Right atrium auricular region (tissue), 2 donors: ENCODE measurements around the gene KLHL40. TPM values are rescaled to one million over a fixed set of nuclear protein-coding genes. Genes with fewer than 3 reads are reported as not detected.

Source experiments
- DNase-seq: peaks from one replicate; pipeline ENCODE4 v3.0.0-alpha.2; 2019; ENCODE audit warnings: low spot score
- H3K27ac ChIP-seq, 2 donors: fragments of 200-600 bp; sonication (generic); 1 replicate in 1 of 2; 2 replicates in 1 of 2; pipeline ENCODE4 v1.5.1; 2016 to 2019
- H3K27me3 ChIP-seq, 2 donors: fragments of 200-600 bp; sonication (generic); one replicate each; pipeline versions ENCODE4 v1.5.1 to v1.6.0; 2017 to 2019
- H3K36me3 ChIP-seq: fragments of 200-600 bp; sonication (generic); one replicate; pipeline ENCODE4 v1.5.1; 2016
- H3K4me1 ChIP-seq, 2 donors: fragments of 200-600 bp; sonication (generic); one replicate each; pipeline versions ENCODE4 v1.5.1 to v1.6.0; 2017 to 2019
- H3K4me3 ChIP-seq, 2 donors: fragments of 200-600 bp; sonication (generic); 1 replicate in 1 of 2; 2 replicates in 1 of 2; pipeline ENCODE4 v1.5.1; 2017 to 2019; ENCODE audit warnings: mild to moderate bottlenecking in 1 of 2, moderate library complexity in 1 of 2
- H3K9me3 ChIP-seq, 2 donors: fragments of 200-600 bp; sonication (generic); one replicate each; pipeline ENCODE4 v1.5.1; 2019
- CTCF ChIP-seq, 2 donors: fragments of 200-600 bp; sonication (generic); IDR thresholded peaks; one replicate each; pipeline ENCODE4 v1.5.1; 2019; ENCODE audit warnings: antibody characterized with exemption in 2 of 2
- total RNA-seq, 2 donors: library from RNA; depleted of rRNA; stranded (reverse); fragments of >200 nt; gene quantifications; one replicate each; pipeline ENCODE4 v1.1.0, GENCODE V29; 2016

Gene KLHL40
- total RNA-seq, 2 donors from 2014 or later = 0.15 to 0.63 TPM

GRCh38 chr3:42640771-42641370 is 44.5 kb upstream of the KLHL40 start:
- Histone ChIP-seq H3K36me3 (peaks cover 96% of the 10 kb centered on the region), H3K27ac (no peak overlapping the region), H3K4me3 (no peak overlapping the region), H3K9me3 (no peaks in the 10 kb centered on the region), H3K27me3 (no peaks in the 10 kb centered on the region), H3K4me1 (peaks cover 0 to 6% of the 10 kb centered on the region in 2 donors)
- no peak for DNase-seq
- no peak for TF ChIP-seq CTCF (IDR thresholded peaks at IDR 0.05)

- no peak for DNase-seq
- H3K9me3 ChIP-seq = no peaks in the 10 kb centered on the region
- no peak overlapping the region for H3K27ac ChIP-seq
- no peak for TF ChIP-seq CTCF (IDR thresholded peaks at IDR 0.05)
- peaks cover 46% of the 10 kb centered on the region for H3K36me3 ChIP-seq
- H3K4me3 ChIP-seq = no peak overlapping the region
- H3K4me1 ChIP-seq = peaks cover 0 to 33% of the 10 kb centered on the region in 2 donors
- H3K27me3 ChIP-seq = no peaks in the 10 kb centered on the region
These were observed 37.4 kb upstream of the KLHL40 start for GRCh38 chr3:42647821-42648459.

- no peak for DNase-seq
- no peak for TF ChIP-seq CTCF (IDR thresholded peaks at IDR 0.05)
- no peak overlapping the region for H3K4me3 ChIP-seq
- no peak overlapping the region for H3K27ac ChIP-seq
- peaks cover 0 to 42% of the 10 kb centered on the region in 2 donors for H3K4me1 ChIP-seq
- H3K36me3 ChIP-seq = peaks cover 35% of the 10 kb centered on the region
- no peaks in the 10 kb centered on the region for H3K9me3 ChIP-seq
- no peaks in the 10 kb centered on the region for H3K27me3 ChIP-seq
These were observed 36.3 kb upstream of the KLHL40 start for GRCh38 chr3:42649006-42649405.

GRCh38 chr3:42649783-42650182 is 35.6 kb upstream of the KLHL40 start:
- no peak for DNase-seq
- Histone ChIP-seq H3K27me3 (no peaks in the 10 kb centered on the region), H3K4me1 (peaks cover 0 to 44% of the 10 kb centered on the region in 2 donors), H3K4me3 (no peak overlapping the region), H3K9me3 (no peaks in the 10 kb centered on the region), H3K36me3 (peaks cover 28% of the 10 kb centered on the region), H3K27ac (peak overlapping the region in 1 of 2 donors; percentile 38)
- TF ChIP-seq CTCF (IDR thresholded peaks at IDR 0.05) = no peak

GRCh38 chr3:42651248-42652091 is 33.9 kb upstream of the KLHL40 start:
- no peaks in the 10 kb centered on the region for H3K9me3 ChIP-seq
- H3K4me3 ChIP-seq = no peak overlapping the region
- H3K36me3 ChIP-seq = peaks cover 11% of the 10 kb centered on the region
- H3K27ac ChIP-seq = peak overlapping the region; percentile 95 to 99
- DNase-seq = no peak
- TF ChIP-seq CTCF (IDR thresholded peaks at IDR 0.05) = no peak
- H3K27me3 ChIP-seq = no peaks in the 10 kb centered on the region
- peaks cover 0 to 60% of the 10 kb centered on the region in 2 donors for H3K4me1 ChIP-seq
